ENCODE results near the gene FOXL2NB.

The FOXL2NB gene

GRCh38 chr3:138962854-138963560, 16.0 kb downstream of the FOXL2NB start:
- TF ChIP-seq CTCF (IDR thresholded peaks at IDR 0.05; ENCODE audit: insufficient read depth, missing control alignments): no peak
- FAIRE-seq (no peak), DNase-seq (ENCODE audit: insufficient read length, low spot score) (no peak)

- DNase-seq (ENCODE audit: insufficient read length, low spot score): no peak
- FAIRE-seq: no peak
- TF ChIP-seq CTCF (IDR thresholded peaks at IDR 0.05; ENCODE audit: insufficient read depth, missing control alignments): no peak
These were observed 17.2 kb downstream of the FOXL2NB start for GRCh38 chr3:138964264-138964663.

DNA sequence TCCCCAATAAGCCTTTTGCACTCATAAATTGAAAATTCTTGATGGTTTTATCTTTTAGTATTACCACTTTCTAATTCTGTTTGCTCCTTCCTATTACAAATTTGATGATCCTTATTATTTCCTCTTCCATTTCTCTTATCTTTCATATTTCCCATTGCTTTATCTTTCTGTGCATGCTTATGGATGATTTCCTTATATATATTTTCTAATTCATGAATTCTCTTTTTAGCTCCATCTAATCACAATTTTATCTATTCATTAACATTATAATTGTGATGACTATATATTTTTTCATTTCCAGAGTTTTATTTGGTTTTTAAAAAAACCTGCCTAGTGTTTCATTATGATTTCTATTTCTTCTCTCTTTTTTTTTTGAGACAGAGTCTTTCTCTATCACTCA, 17.9 kb downstream of the FOXL2NB start:
- DNase-seq (ENCODE audit: insufficient read length, low spot score): no peak
- FAIRE-seq: no peak
- TF ChIP-seq CTCF (IDR thresholded peaks at IDR 0.05; ENCODE audit: insufficient read depth, missing control alignments): no peak

GRCh38 chr3:138971766-138972320, 24.8 kb downstream of the FOXL2NB start:
- no peak for TF ChIP-seq CTCF (IDR thresholded peaks at IDR 0.05; ENCODE audit: insufficient read depth, missing control alignments)
- FAIRE-seq: no peak

DNA sequence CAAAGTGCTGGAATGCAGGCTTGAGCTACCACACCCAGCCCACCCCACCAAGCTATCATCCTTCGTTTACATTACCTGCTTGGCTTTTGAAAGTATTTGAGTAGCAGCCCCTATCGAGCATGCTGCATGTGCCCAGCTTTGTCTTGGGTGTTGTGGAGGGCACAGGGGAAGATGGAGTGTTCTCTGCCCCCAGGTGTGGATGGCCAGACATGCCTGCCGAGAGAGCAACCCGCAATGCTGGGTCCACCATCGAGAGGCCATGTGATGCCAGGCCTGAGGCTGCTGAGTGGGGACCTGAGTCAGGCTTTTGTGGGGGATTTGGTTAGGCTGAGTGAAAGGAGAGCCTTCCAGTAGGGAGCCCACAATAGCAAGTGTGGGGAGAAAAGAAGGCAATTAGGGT, 25.9 kb downstream of the FOXL2NB start:
- DNase-seq (ENCODE audit: insufficient read length, low spot score): no peak
- no peak for FAIRE-seq
- TF ChIP-seq CTCF (IDR thresholded peaks at IDR 0.05; ENCODE audit: insufficient read depth, missing control alignments): no peak

More at GRCh38 chr3:138971766-138972320, 24.8 kb downstream of the FOXL2NB start:
- no peak for DNase-seq (ENCODE audit: insufficient read length, low spot score)

DNA sequence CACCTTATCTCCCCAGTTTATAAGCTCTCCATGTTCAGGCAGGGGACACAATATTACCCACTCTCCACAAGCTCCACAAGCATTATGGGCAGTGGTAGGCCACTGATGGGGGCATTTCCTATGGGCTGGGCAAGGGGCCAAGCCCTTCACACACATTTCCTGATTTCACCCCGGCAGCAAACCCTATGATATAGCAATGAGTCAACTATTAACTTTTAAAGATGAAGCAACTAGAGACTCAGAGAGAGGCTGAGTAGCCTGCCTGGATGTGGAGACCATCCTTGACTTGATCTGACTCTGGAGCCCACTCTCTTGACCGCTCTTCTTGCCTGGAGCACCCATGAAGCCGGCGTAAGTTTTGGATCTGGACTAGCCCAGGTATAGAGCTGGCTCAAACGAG, 27.4 kb downstream of the FOXL2NB start:
- TF ChIP-seq CTCF (IDR thresholded peaks at IDR 0.05; ENCODE audit: insufficient read depth, missing control alignments): no peak
- FAIRE-seq (no peak), DNase-seq (ENCODE audit: insufficient read length, low spot score) (no peak)

DNA sequence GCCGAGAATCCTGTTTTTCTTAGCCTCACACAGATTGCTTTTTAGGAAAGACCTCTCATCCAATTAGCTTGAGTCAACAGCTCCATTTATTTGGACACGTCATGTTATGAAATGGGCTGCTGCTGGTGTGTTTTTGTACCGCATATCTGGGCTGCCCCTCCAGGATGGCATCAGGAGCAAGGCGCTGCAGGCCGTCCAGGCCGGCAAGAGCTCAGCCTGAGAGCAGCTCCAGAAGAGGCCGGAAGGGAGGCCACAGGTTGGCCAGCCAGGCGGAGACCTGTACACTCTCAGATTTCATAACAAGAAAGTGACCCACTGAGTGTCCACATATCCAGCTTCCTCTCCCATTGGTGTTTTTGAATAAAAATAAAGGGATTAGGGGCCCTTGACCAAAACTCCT, 28.3 kb downstream of the FOXL2NB start:
- FAIRE-seq: no peak
- no peak for DNase-seq (ENCODE audit: insufficient read length, low spot score)
- TF ChIP-seq CTCF (IDR thresholded peaks at IDR 0.05; ENCODE audit: insufficient read depth, missing control alignments): no peak

Measured in D721Med (cell line).